Measurements from ENCODE around the gene AQP1.

Gene AQP1

DNA sequence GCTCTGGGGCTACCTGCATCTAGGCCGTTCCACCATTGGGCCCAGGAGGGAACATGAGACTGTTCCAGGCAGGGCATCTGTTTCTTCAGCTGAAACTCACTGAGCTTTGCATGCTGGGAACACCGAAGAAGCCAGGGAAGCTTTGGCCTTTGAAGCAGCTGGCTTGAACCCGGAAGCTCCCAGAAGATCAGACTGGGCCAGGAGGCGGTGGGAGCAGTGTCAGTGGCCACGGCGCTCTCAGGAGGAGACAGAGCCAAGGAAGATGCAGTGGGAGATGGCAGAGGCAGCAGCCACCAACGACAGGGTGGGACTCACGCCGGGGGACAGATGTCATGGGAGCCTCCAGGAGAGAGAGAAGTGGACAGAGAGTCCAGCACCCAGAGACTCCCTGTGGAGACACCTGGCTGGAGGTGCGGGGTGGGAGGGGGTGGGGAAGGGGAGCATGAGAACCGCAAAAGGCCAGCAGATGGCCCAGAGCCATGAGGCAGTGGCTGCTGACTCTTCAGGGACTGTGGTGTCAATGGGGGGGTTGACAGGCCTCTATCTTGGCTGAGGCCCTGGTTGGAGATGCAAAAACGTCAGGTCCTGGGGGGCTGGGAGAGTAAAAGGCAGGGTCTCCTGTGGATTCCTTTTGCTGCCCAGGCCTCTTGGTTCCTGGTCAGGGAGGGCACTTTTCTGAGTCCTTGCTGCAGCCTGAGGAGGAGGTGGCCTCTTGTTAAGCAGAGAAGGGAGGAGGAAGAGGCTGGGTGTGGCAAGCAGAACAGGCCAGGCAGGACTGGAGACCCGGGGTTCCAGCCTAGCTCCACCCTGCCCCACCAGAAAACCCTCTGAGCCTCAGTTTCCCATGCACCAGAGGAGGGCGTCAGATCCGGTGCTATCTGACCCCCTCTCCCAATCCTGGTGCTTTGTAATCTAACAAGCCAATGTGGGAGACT is 6.3 kb upstream of the AQP1 start:
- WGBS, 2 donors (ENCODE audit: extremely low coverage in 2 of 2, insufficient read length in 2 of 2, insufficient replicate concordance in 1 of 2) = no CpG with 5 or more reads among the region's 15 CpGs
- no peak for DNase-seq (ENCODE audit: low spot score)
- Histone ChIP-seq H3K23ac (ENCODE audit: low read depth, low read length, poor library complexity) (no peak overlapping the region), H4K8ac (ENCODE audit: low read depth, low read length) (no peak overlapping the region), H3K79me1 (ENCODE audit: low read depth, low read length) (no peaks in the 10 kb centered on the region), H3K18ac (ENCODE audit: low read length) (peak overlapping the region; percentile 28), H2BK12ac (ENCODE audit: low read length) (no peak overlapping the region), H2AK5ac (ENCODE audit: low read depth, low read length) (peak overlapping the region; percentile 68), H2BK120ac (ENCODE audit: low read depth, low read length) (no peak overlapping the region), H3K4me2 (ENCODE audit: insufficient read depth, low read length, poor library complexity, severe bottlenecking) (no peak overlapping the region), H3K27ac (replicated peaks; ENCODE audit: low read length) (no peak overlapping the region), H3K9ac (ENCODE audit: low read depth, low read length, poor library complexity) (no peak overlapping the region), H3K4me3 (ENCODE audit: low read length in 2 of 2) (no peak overlapping the region), H3K14ac (ENCODE audit: low read length) (no peak overlapping the region), H3K27me3 (ENCODE audit: control insufficient read depth in 3 of 3, insufficient read depth in 3 of 3, low read depth in 1 of 3, low read length in 3 of 3) (peaks cover 0 to 16% (median 0%) of the 10 kb centered on the region in 3 experiments), H2BK15ac (ENCODE audit: low read length) (no peak overlapping the region), H3K9me3 (replicated peaks in 1 of 2; ENCODE audit: control insufficient read depth in 2 of 2, insufficient read depth in 1 of 2, low read depth in 1 of 2, low read length in 2 of 2) (no peaks in the 10 kb centered on the region), H4K91ac (ENCODE audit: low read depth, low read length, poor library complexity) (no peak overlapping the region), H2BK5ac (ENCODE audit: low read length) (peak overlapping the region; percentile 63), H3K4ac (ENCODE audit: low read length) (no peak overlapping the region), H3K4me1 (ENCODE audit: control insufficient read depth in 2 of 2, insufficient read depth in 1 of 2, low read depth in 1 of 2, low read length in 2 of 2) (peaks cover 0 to 4% of the 10 kb centered on the region in 2 donors), H3K36me3 (replicated peaks in 1 of 2; ENCODE audit: control insufficient read depth in 2 of 2, insufficient read depth in 2 of 2, low read length in 2 of 2) (no peaks in the 10 kb centered on the region), H2AFZ (ENCODE audit: low read length) (no peak overlapping the region)

- Histone ChIP-seq H2BK120ac (ENCODE audit: low read depth, low read length) (no peak overlapping the region), H3K27ac (replicated peaks; ENCODE audit: low read length) (no peak overlapping the region), H4K91ac (ENCODE audit: low read depth, low read length, poor library complexity) (no peak overlapping the region), H3K4me2 (ENCODE audit: insufficient read depth, low read length, poor library complexity, severe bottlenecking) (no peak overlapping the region), H3K14ac (ENCODE audit: low read length) (no peak overlapping the region), H4K8ac (ENCODE audit: low read depth, low read length) (no peak overlapping the region), H3K4me1 (ENCODE audit: control insufficient read depth in 2 of 2, insufficient read depth in 1 of 2, low read depth in 1 of 2, low read length in 2 of 2) (peaks cover 0 to 4% of the 10 kb centered on the region in 2 donors), H3K9me3 (replicated peaks in 1 of 2; ENCODE audit: control insufficient read depth in 2 of 2, insufficient read depth in 1 of 2, low read depth in 1 of 2, low read length in 2 of 2) (no peaks in the 10 kb centered on the region), H3K36me3 (replicated peaks in 1 of 2; ENCODE audit: control insufficient read depth in 2 of 2, insufficient read depth in 2 of 2, low read length in 2 of 2) (no peaks in the 10 kb centered on the region), H3K18ac (ENCODE audit: low read length) (peak overlapping the region; percentile 27), H3K4me3 (ENCODE audit: low read length in 2 of 2) (no peak overlapping the region), H3K9ac (ENCODE audit: low read depth, low read length, poor library complexity) (peak overlapping the region; percentile 33), H3K27me3 (ENCODE audit: control insufficient read depth in 3 of 3, insufficient read depth in 3 of 3, low read depth in 1 of 3, low read length in 3 of 3) (peaks cover 0 to 16% (median 0%) of the 10 kb centered on the region in 3 experiments), H2BK5ac (ENCODE audit: low read length) (peak overlapping the region; percentile 27), H3K23ac (ENCODE audit: low read depth, low read length, poor library complexity) (no peak overlapping the region), H2AFZ (ENCODE audit: low read length) (no peak overlapping the region), H3K79me1 (ENCODE audit: low read depth, low read length) (no peaks in the 10 kb centered on the region), H3K4ac (ENCODE audit: low read length) (no peak overlapping the region), H2BK12ac (ENCODE audit: low read length) (no peak overlapping the region), H2AK5ac (ENCODE audit: low read depth, low read length) (peak overlapping the region; percentile 68), H2BK15ac (ENCODE audit: low read length) (peak overlapping the region; percentile 14)
- DNase-seq (ENCODE audit: low spot score) = no peak
- WGBS, 2 donors (ENCODE audit: extremely low coverage in 2 of 2, insufficient read length in 2 of 2, insufficient replicate concordance in 1 of 2) = no CpG with 5 or more reads among the region's 7 CpGs
Observed at GRCh38 chr7:30906014-30906413, 5.6 kb upstream of the AQP1 start.

GRCh38 chr7:30906515-30907240 is 5.0 kb upstream of the AQP1 start:
- Histone ChIP-seq H2BK15ac (ENCODE audit: low read length) (no peak overlapping the region), H3K4me2 (ENCODE audit: insufficient read depth, low read length, poor library complexity, severe bottlenecking) (no peak overlapping the region), H2BK5ac (ENCODE audit: low read length) (no peak overlapping the region), H3K23ac (ENCODE audit: low read depth, low read length, poor library complexity) (no peak overlapping the region), H3K14ac (ENCODE audit: low read length) (no peak overlapping the region), H3K9me3 (replicated peaks in 1 of 2; ENCODE audit: control insufficient read depth in 2 of 2, insufficient read depth in 1 of 2, low read depth in 1 of 2, low read length in 2 of 2) (no peaks in the 10 kb centered on the region), H4K8ac (ENCODE audit: low read depth, low read length) (no peak overlapping the region), H2AFZ (ENCODE audit: low read length) (no peak overlapping the region), H2BK12ac (ENCODE audit: low read length) (no peak overlapping the region), H3K4me1 (ENCODE audit: control insufficient read depth in 2 of 2, insufficient read depth in 1 of 2, low read depth in 1 of 2, low read length in 2 of 2) (peaks cover 0 to 7% of the 10 kb centered on the region in 2 donors), H2AK5ac (ENCODE audit: low read depth, low read length) (no peak overlapping the region), H2BK120ac (ENCODE audit: low read depth, low read length) (no peak overlapping the region), H3K36me3 (replicated peaks in 1 of 2; ENCODE audit: control insufficient read depth in 2 of 2, insufficient read depth in 2 of 2, low read length in 2 of 2) (no peaks in the 10 kb centered on the region), H4K91ac (ENCODE audit: low read depth, low read length, poor library complexity) (peak overlapping the region; percentile 12), H3K4me3 (ENCODE audit: low read length in 2 of 2) (no peak overlapping the region), H3K9ac (ENCODE audit: low read depth, low read length, poor library complexity) (no peak overlapping the region), H3K18ac (ENCODE audit: low read length) (no peak overlapping the region), H3K27ac (replicated peaks; ENCODE audit: low read length) (no peak overlapping the region), H3K27me3 (ENCODE audit: control insufficient read depth in 3 of 3, insufficient read depth in 3 of 3, low read depth in 1 of 3, low read length in 3 of 3) (peaks cover 0 to 16% (median 0%) of the 10 kb centered on the region in 3 experiments), H3K4ac (ENCODE audit: low read length) (no peak overlapping the region), H3K79me1 (ENCODE audit: low read depth, low read length) (no peaks in the 10 kb centered on the region)
- WGBS, 2 donors (ENCODE audit: extremely low coverage in 2 of 2, insufficient read length in 2 of 2, insufficient replicate concordance in 1 of 2) = no CpG with 5 or more reads among the region's 11 CpGs
- DNase-seq (ENCODE audit: low spot score) = no peak

All from neuronal stem cell (in vitro differentiated cells).